Measurements from ENCODE around the gene ASB7. TPM values are rescaled to one million over a fixed set of nuclear protein-coding genes. Genes with fewer than 3 reads are reported as not detected.

ASB7 gene
- total RNA-seq, 1 experiment from 2014 or later: 14.4 TPM

DNA sequence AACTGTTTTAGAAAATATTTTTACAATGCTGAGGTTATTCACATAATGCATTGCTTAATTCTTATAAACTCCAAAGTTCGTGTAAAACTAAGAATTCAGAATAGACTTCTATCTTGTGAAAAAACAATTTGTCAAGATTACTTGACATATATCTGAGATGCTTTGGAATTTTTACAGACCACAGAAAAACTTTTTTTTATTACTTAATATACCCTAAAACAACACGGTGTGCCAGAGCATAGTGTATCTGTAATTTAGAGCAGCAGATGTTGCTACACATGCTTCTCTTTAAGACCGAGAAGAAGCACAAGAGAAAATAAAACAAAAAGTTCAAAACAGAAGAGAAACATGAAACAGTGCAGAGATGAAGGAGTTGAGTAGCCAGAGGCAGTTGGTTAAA is 26.4 kb downstream of the ASB7 start:
- Histone ChIP-seq H3K36me3 (ENCODE audit: control insufficient read depth, insufficient read depth, low read length) (no peaks in the 10 kb centered on the region), H3K27me3 (replicated peaks; ENCODE audit: control insufficient read depth, insufficient read depth, low read length) (no peaks in the 10 kb centered on the region), H3K4me1 (no peaks in the 10 kb centered on the region), H3K4me3 (ENCODE audit: low read depth, low read length) (no peak overlapping the region), H3K9me3 (no peaks in the 10 kb centered on the region)
- no TSS peak for BruUV-seq (replicated peaks)
- Mint-ChIP-seq H3K9me3 (ENCODE audit: unreplicated experiment) (no peaks in the 10 kb centered on the region), H3K27me3 (ENCODE audit: insufficient read depth, unreplicated experiment) (no peaks in the 10 kb centered on the region), H3K4me1 (ENCODE audit: low read depth, unreplicated experiment) (peaks cover 8% of the 10 kb centered on the region), H3K4me3 (ENCODE audit: unreplicated experiment) (no peak overlapping the region), H3K27ac (ENCODE audit: unreplicated experiment) (no peak overlapping the region), H3K36me3 (ENCODE audit: insufficient read depth, unreplicated experiment) (peaks cover 34% of the 10 kb centered on the region)
- POLR2A ChIA-PET: no interaction called here
- no peak for DNase-seq
- TF ChIP-seq, protein P1, sequence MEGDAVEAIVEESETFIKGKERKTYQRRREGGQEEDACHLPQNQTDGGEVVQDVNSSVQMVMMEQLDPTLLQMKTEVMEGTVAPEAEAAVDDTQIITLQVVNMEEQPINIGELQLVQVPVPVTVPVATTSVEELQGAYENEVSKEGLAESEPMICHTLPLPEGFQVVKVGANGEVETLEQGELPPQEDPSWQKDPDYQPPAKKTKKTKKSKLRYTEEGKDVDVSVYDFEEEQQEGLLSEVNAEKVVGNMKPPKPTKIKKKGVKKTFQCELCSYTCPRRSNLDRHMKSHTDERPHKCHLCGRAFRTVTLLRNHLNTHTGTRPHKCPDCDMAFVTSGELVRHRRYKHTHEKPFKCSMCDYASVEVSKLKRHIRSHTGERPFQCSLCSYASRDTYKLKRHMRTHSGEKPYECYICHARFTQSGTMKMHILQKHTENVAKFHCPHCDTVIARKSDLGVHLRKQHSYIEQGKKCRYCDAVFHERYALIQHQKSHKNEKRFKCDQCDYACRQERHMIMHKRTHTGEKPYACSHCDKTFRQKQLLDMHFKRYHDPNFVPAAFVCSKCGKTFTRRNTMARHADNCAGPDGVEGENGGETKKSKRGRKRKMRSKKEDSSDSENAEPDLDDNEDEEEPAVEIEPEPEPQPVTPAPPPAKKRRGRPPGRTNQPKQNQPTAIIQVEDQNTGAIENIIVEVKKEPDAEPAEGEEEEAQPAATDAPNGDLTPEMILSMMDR (IDR thresholded peaks at IDR 0.05; ENCODE audit: insufficient read depth in 1 of 2, low read depth in 1 of 2, low read length in 1 of 2, severe bottlenecking in 1 of 2, unreplicated experiment in 1 of 2): no peak
- intact Hi-C loops (cut with micrococcal nuclease; ENCODE audit: unreplicated experiment): loop anchor here (1.0 to 5.0 kb wide), 2 partner anchors 289 to 379 kb away; partner anchors contain the start of gene LRRK1
- CTCF ChIA-PET: no interaction called here

DNA sequence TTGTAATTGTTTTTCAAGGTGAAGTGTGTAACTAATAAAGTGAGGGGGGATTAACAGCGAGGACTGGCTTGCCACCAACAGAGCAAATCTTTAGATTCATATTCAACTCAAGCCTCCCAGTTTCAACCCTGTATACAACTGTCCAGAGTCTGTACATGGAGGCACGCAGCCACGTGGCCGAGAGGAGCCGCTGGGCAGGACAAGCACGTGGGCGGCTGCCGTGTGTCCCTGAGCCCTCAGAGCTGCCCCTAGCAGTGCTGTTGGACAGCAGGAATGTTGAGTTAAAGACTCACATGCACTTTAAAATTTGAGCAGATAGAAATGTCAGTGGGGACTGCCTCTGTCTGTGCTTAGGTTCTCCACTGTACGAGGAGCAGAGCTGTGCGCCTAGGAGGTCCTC is 29.4 kb downstream of the ASB7 start:
- H3K27ac Mint-ChIP-seq (ENCODE audit: unreplicated experiment): no peak overlapping the region

DNA sequence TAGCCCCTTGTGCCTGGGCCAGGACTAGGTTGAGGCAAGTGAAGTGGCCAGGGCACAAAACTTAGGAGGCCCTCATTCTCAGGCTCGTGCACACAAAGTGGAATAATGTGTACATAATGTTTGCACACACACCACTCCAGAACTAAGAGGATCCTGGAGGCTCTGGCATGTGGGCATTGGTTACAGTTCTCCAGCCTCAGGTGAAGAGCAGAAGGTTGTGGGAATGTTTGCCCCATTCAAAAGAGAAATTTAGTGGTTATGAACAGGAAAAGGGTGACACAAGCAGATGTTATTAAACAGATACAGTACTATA is 31.3 kb downstream of the ASB7 start:
- Histone ChIP-seq H3K4me1 (peaks cover 11% of the 10 kb centered on the region), H3K4me3 (ENCODE audit: low read depth, low read length) (no peak overlapping the region), H3K27me3 (replicated peaks; ENCODE audit: control insufficient read depth, insufficient read depth, low read length) (no peaks in the 10 kb centered on the region), H3K36me3 (ENCODE audit: control insufficient read depth, insufficient read depth, low read length) (no peaks in the 10 kb centered on the region), H3K9me3 (no peaks in the 10 kb centered on the region)
- BruUV-seq (replicated peaks): no TSS peak
- Mint-ChIP-seq H3K27me3 (ENCODE audit: insufficient read depth, unreplicated experiment) (no peaks in the 10 kb centered on the region), H3K4me3 (ENCODE audit: unreplicated experiment) (no peak overlapping the region), H3K36me3 (ENCODE audit: insufficient read depth, unreplicated experiment) (peaks cover 32% of the 10 kb centered on the region), H3K9me3 (ENCODE audit: unreplicated experiment) (no peaks in the 10 kb centered on the region), H3K4me1 (ENCODE audit: low read depth, unreplicated experiment) (peaks cover 23% of the 10 kb centered on the region), H3K27ac (ENCODE audit: unreplicated experiment) (peak overlapping the region; percentile 33)
- no peak for DNase-seq
- ChIA-PET POLR2A (no interaction called here), CTCF (no interaction called here)
- intact Hi-C loops (cut with micrococcal nuclease; ENCODE audit: unreplicated experiment): no loop called here
- TF ChIP-seq, protein P1 (IDR thresholded peaks at IDR 0.05; ENCODE audit: insufficient read depth in 1 of 2, low read depth in 1 of 2, low read length in 1 of 2, severe bottlenecking in 1 of 2, unreplicated experiment in 1 of 2): no peak

More for the DNA sequence above, 29.4 kb downstream of the ASB7 start:
- Histone ChIP-seq H3K4me1 (peaks cover 11% of the 10 kb centered on the region), H3K36me3 (ENCODE audit: control insufficient read depth, insufficient read depth, low read length) (no peaks in the 10 kb centered on the region), H3K9me3 (no peaks in the 10 kb centered on the region), H3K4me3 (ENCODE audit: low read depth, low read length) (no peak overlapping the region), H3K27me3 (replicated peaks; ENCODE audit: control insufficient read depth, insufficient read depth, low read length) (no peaks in the 10 kb centered on the region)
- POLR2A ChIA-PET: no interaction called here
- intact Hi-C loops (cut with micrococcal nuclease; ENCODE audit: unreplicated experiment): no loop called here
- TF ChIP-seq, protein P1 (IDR thresholded peaks at IDR 0.05; ENCODE audit: insufficient read depth in 1 of 2, low read depth in 1 of 2, low read length in 1 of 2, severe bottlenecking in 1 of 2, unreplicated experiment in 1 of 2): no peak
- H3K4me1 Mint-ChIP-seq (ENCODE audit: low read depth, unreplicated experiment): peaks cover 23% of the 10 kb centered on the region
- no peaks in the 10 kb centered on the region for H3K27me3 Mint-ChIP-seq (ENCODE audit: insufficient read depth, unreplicated experiment)
- no peaks in the 10 kb centered on the region for H3K9me3 Mint-ChIP-seq (ENCODE audit: unreplicated experiment)
- CTCF ChIA-PET: interaction anchor here (0.7 kb wide), 1 partner anchor 691 kb away, joined by 4 read pairs; no protein-coding TSS in a partner anchor
- no peak for DNase-seq
- H3K4me3 Mint-ChIP-seq (ENCODE audit: unreplicated experiment): no peak overlapping the region
- peaks cover 34% of the 10 kb centered on the region for H3K36me3 Mint-ChIP-seq (ENCODE audit: insufficient read depth, unreplicated experiment)
- no TSS peak for BruUV-seq (replicated peaks)

All from Caco-2 (cell line).